ENCODE data around the gene BRMS1.

Gene BRMS1

GRCh38 chr11:66309475-66309874 lies 35.4 kb downstream of the BRMS1 start:
- DNase-seq (ENCODE audit: low read depth): no peak

GRCh38 chr11:66302656-66303055 lies 42.2 kb downstream of the BRMS1 start:
- no peak for DNase-seq (ENCODE audit: low read depth)

GRCh38 chr11:66299186-66299585 lies 45.7 kb downstream of the BRMS1 start:
- DNase-seq (ENCODE audit: low read depth): no peak

GRCh38 chr11:66297610-66298009 lies 47.3 kb downstream of the BRMS1 start:
- DNase-seq (ENCODE audit: low read depth): no peak

GRCh38 chr11:66294626-66295620 lies 50.0 kb downstream of the BRMS1 start:
- no peak for DNase-seq (ENCODE audit: low read depth)

GRCh38 chr11:66293777-66294625 lies 50.9 kb downstream of the BRMS1 start:
- no peak for DNase-seq (ENCODE audit: low read depth)

GRCh38 chr11:66293352-66293751 lies 51.6 kb downstream of the BRMS1 start:
- DNase-seq (ENCODE audit: low read depth): no peak

- DNase-seq (ENCODE audit: low read depth): no peak
These were observed 52.2 kb downstream of the BRMS1 start for GRCh38 chr11:66292543-66293332.

- no peak for DNase-seq (ENCODE audit: low read depth)
These were observed 53.0 kb downstream of the BRMS1 start, which contains the start of gene TMEM151A for GRCh38 chr11:66291706-66292542. TMEM151A (plus strand) TSS chr11:66291894; CDS start chr11:66292014, 120 bp downstream.

- no peak for DNase-seq (ENCODE audit: low read depth)
These were observed 53.6 kb downstream of the BRMS1 start for GRCh38 chr11:66291303-66291705.

- DNase-seq (ENCODE audit: low read depth): no peak
These were observed 54.6 kb downstream of the BRMS1 start for GRCh38 chr11:66290330-66290621.

- no peak for DNase-seq (ENCODE audit: low read depth)
These were observed 55.2 kb downstream of the BRMS1 start for GRCh38 chr11:66289548-66290329.

- DNase-seq (ENCODE audit: low read depth): peak; percentile 99
These were observed 56.0 kb downstream of the BRMS1 start, which contains the start of gene YIF1A for GRCh38 chr11:66288671-66289547. YIF1A (minus strand) TSS chr11:66289143; CDS start chr11:66288985, 158 bp downstream.

- no peak for DNase-seq (ENCODE audit: low read depth)
These were observed 56.8 kb downstream of the BRMS1 start for GRCh38 chr11:66287889-66288670.

All from HS-27A (cell line).